Cerebellar cortex (tissue), 1 donor: ENCODE data around the gene GRK4.

ENCODE experiments used
- DNase-seq: peaks from one replicate; pipeline ENCODE4 v3.0.0-alpha.2; 2015; ENCODE audit warnings: low spot score

Gene GRK4

GRCh38 chr4:3073158-3074077 lies 110.0 kb downstream of the GRK4 start:
- DNase-seq, result no peak

GRCh38 chr4:3074078-3074845 lies 110.9 kb downstream of the GRK4 start, which contains the start of the genes HTT and HTT-AS:
Gene HTT, plus strand, starts transcription at chr4:3074681. Its CDS starts 145 bp downstream, at chr4:3074826.
Gene HTT-AS, minus strand, starts transcription at chr4:3074538.
- DNase-seq, result peak; percentile 94

- DNase-seq, result peak; percentile 62
Measured at GRCh38 chr4:3074846-3075651, 111.7 kb downstream of the GRK4 start.

- DNase-seq, result no peak
Measured at GRCh38 chr4:3075652-3075981, 112.2 kb downstream of the GRK4 start.

- DNase-seq, result no peak
Measured at GRCh38 chr4:3077796-3078195, 114.4 kb downstream of the GRK4 start.

- DNase-seq, result no peak
Measured at GRCh38 chr4:3079694-3080123, 116.3 kb downstream of the GRK4 start.

GRCh38 chr4:3082925-3083515 lies 119.6 kb downstream of the GRK4 start:
- DNase-seq, result no peak

- DNase-seq, result no peak
Measured at GRCh38 chr4:3083732-3084131, 120.4 kb downstream of the GRK4 start.

- no peak for DNase-seq
Measured at GRCh38 chr4:3085948-3086670, 122.7 kb downstream of the GRK4 start.

- DNase-seq, result no peak
Measured at GRCh38 chr4:3087115-3087797, 123.9 kb downstream of the GRK4 start.
